Psoas muscle (tissue), 8 donors: ENCODE results near the gene ATP2A3. TPM values are rescaled to one million over a fixed set of nuclear protein-coding genes. Genes with fewer than 3 reads are reported as not detected.

ENCODE experiments used
- ATAC-seq, 4 donors: fragments of 200-7000 bp; cut with Tn5 transposase; one replicate each; pipeline ENCODE4 v1.9.1; 2020; ENCODE audit warnings: moderate library complexity in 3 of 4, mild to moderate bottlenecking in 2 of 4
- DNase-seq, 2 donors: peaks; one replicate each; pipeline ENCODE4 v3.0.0-alpha.2; 2020
- H3K27ac ChIP-seq: fragments of 200-600 bp; one replicate; pipeline ENCODE4 v1.8.0; 2022
- H3K27me3 ChIP-seq, 3 donors: fragments of 200-600 bp in 1 of 3; one replicate each; pipeline versions ENCODE4 v1.6.1 to v1.8.0; 2013 to 2022; ENCODE audit warnings: low read length in 2 of 3, mild to moderate bottlenecking in 2 of 3, moderate library complexity in 1 of 3; ENCODE audit not compliant: insufficient read depth in 3 of 3
- H3K36me3 ChIP-seq, 2 donors: fragments of 200-600 bp in 1 of 2; one replicate each; pipeline versions ENCODE4 v1.6.1 to v1.8.0; 2013 to 2022; ENCODE audit warnings: low read depth in 1 of 2, mild to moderate bottlenecking in 1 of 2, moderate library complexity in 1 of 2; ENCODE audit not compliant: insufficient read depth in 1 of 2
- H3K4me1 ChIP-seq: fragments of 200-600 bp; one replicate; pipeline ENCODE4 v1.8.0; 2022
- H3K4me3 ChIP-seq: fragments of 200-600 bp; one replicate; pipeline ENCODE4 v1.8.0; 2022; ENCODE audit warnings: mild to moderate bottlenecking
- H3K9me3 ChIP-seq: fragments of 200-600 bp; one replicate; pipeline ENCODE4 v1.8.0; 2022
- WGBS, 3 donors: extraction: QIAGEN DNeasy Blood & Tissue Kit; methylation state at CpG; one replicate each; pipeline versions ENCODE4 v1.1.6 to v1.1.7; 2013; 5-methylcytosine and 5-hydroxymethylcytosine counted together
- intact Hi-C, 2 donors: fragments of 100-400 bp; cut with DNase I; formaldehyde crosslinking; loops; one replicate each; pipeline versions ENCODE4 v1.11.0 to v1.14.2; 2022
- polyA plus RNA-seq, 3 donors: library from polyadenylated mRNA; stranded (reverse); fragments of 200-250 nt; gene quantifications; one replicate each; pipeline ENCODE4 v1.2.3, GENCODE V29; 2013
- total RNA-seq, 4 donors: library from RNA; stranded (reverse); fragmentation: NEBNext Ultra II Directional in 2 of 4; extraction: Animal tissue kit (Norgen Biotek cat#: 25700) in 2 of 4; gene quantifications; one replicate each; pipeline versions ENCODE4 v1.2.1 to v1.2.4, GENCODE V29; 2021 to 2023
- TF ChIP-seq, protein P1 (sequence below): fragments of 200-600 bp; IDR thresholded peaks from one replicate; pipeline ENCODE4 v1.8.0; 2022; ENCODE audit warnings: antibody characterized with exemption
- donor health status: healthy with polysubstance abuse.
- donor health status: DM: no; HTN: no; CAD: no; lungs with moderate emphysema.
- donor health status: Bipolar disorder and iron deficiency.
- donor health status: healthy.
- donor health status: DM: yes; HTN: yes; CAD: no.
- donor health status: DM: no; HTN: no; CAD: no.
- donor health status: DM: no; HTN: no; CAD: no.
- donor health status: DM: yes; HTN: yes; CAD: no.

ATP2A3 gene
- total and polyA plus RNA-seq, 7 donors = 1.2 to 3.8 (median 3.0) TPM

DNA sequence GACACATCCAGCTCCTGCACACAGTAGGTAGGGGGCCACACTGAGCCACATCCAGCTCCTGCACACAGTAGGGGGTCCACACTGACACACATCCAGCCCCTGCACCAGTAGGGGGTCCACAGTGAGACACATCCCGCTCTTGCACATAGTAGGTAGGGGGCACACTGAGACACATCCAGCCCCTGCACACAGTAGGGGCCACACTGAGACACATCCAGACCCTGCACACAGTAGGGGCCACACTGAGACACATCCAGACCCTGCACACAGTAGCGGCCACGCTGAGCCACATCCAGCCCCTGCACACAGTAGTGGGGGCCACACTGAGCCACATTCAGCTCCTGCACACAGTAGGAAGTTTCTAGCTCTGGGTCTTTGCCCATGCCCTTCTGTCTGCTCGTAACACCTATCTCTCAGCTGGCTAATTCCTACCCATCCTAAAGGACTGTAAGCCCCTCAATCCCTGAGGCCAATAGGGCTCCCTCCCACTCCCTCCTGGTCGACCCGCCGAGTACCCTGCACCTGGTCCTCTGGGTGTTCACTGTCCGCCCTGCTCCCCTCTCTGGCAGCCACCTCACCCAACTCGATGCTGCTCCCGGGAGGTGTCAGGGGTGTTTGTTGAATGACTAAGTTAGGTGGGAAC is 9.4 kb upstream of the ATP2A3 start:
- WGBS, 3 donors = 77 to 79% (median 79%) methylated on average over 10 of the region's 10 CpGs
- H3K27me3 ChIP-seq = no peaks in the 10 kb centered on the region
- ATAC-seq (no peak), DNase-seq (peak in 1 of 2 donors; percentile 25)
- H3K4me3 ChIP-seq = no peak overlapping the region
- H3K27ac ChIP-seq = no peak overlapping the region
- H3K4me1 ChIP-seq = peaks cover 12% of the 10 kb centered on the region
- H3K36me3 ChIP-seq = no peaks in the 10 kb centered on the region
- TF ChIP-seq, protein P1, sequence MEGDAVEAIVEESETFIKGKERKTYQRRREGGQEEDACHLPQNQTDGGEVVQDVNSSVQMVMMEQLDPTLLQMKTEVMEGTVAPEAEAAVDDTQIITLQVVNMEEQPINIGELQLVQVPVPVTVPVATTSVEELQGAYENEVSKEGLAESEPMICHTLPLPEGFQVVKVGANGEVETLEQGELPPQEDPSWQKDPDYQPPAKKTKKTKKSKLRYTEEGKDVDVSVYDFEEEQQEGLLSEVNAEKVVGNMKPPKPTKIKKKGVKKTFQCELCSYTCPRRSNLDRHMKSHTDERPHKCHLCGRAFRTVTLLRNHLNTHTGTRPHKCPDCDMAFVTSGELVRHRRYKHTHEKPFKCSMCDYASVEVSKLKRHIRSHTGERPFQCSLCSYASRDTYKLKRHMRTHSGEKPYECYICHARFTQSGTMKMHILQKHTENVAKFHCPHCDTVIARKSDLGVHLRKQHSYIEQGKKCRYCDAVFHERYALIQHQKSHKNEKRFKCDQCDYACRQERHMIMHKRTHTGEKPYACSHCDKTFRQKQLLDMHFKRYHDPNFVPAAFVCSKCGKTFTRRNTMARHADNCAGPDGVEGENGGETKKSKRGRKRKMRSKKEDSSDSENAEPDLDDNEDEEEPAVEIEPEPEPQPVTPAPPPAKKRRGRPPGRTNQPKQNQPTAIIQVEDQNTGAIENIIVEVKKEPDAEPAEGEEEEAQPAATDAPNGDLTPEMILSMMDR = no peak
- H3K9me3 ChIP-seq = peaks cover 9% of the 10 kb centered on the region
- intact Hi-C loops = no loop called here

DNA sequence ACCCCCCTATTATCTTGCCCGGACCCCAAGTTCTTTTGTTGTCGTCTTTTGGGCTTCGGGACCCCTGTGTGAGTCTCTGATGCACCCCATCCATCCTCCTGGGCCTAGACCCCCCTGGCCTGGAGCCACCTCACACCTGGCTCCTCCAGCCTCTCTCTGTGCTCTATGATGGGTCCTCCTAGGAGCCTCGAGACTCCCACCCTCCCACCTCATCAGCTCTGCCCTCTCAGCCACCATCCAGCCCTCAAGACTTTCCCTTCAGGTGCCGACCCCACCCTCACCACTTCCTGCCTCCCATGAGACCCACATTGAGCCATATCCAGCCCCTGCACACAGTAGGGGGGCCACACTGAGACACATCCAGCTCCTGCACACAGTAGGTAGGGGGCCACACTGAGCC is 8.7 kb upstream of the ATP2A3 start:
- H3K4me3 ChIP-seq = no peak overlapping the region
- peaks cover 12% of the 10 kb centered on the region for H3K4me1 ChIP-seq
- H3K36me3 ChIP-seq = no peaks in the 10 kb centered on the region
- DNase-seq = peak in 1 of 2 donors; percentile 17
- H3K27ac ChIP-seq = no peak overlapping the region
- WGBS, 3 donors = 53 to 56% (median 55%) methylated on average over 5 of the region's 5 CpGs
- no peaks in the 10 kb centered on the region for H3K27me3 ChIP-seq
- TF ChIP-seq, protein P1 = no peak
- peaks cover 9% of the 10 kb centered on the region for H3K9me3 ChIP-seq
- no peak for ATAC-seq
- intact Hi-C loops = no loop called here

DNA sequence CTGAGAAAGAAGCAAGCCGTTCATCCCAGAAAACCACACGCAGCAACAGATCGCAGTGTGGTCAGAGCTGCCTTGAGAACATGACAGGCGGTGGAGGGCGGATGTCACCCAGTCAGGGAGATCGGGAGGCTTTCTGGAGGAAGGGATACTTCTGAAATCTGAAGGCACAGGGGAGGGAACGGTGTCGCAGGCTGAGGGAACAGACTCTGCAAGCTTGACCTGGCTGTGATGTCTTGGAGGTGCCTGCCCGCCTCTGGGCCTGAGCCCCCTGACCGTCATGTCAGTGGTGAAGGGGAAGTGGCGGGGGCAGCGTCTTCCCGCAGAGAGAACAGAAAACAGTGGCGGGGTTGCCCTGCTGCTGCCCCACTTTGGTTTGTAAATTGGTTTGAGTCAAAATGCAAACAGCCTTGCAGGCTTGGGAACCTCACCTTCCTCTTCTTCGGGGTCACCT is 8.1 kb upstream of the ATP2A3 start:
- H3K4me3 ChIP-seq = no peak overlapping the region
- peaks cover 12% of the 10 kb centered on the region for H3K4me1 ChIP-seq
- no peaks in the 10 kb centered on the region for H3K36me3 ChIP-seq
- intact Hi-C loops = no loop called here
- ATAC-seq (no peak), DNase-seq (peak in 1 of 2 donors; percentile 44)
- 58 to 68% (median 67%) methylated on average over 15 of the region's 15 CpGs for WGBS, 3 donors
- TF ChIP-seq, protein P1 = no peak
- no peaks in the 10 kb centered on the region for H3K27me3 ChIP-seq
- H3K9me3 ChIP-seq = peaks cover 9% of the 10 kb centered on the region
- H3K27ac ChIP-seq = no peak overlapping the region

DNA sequence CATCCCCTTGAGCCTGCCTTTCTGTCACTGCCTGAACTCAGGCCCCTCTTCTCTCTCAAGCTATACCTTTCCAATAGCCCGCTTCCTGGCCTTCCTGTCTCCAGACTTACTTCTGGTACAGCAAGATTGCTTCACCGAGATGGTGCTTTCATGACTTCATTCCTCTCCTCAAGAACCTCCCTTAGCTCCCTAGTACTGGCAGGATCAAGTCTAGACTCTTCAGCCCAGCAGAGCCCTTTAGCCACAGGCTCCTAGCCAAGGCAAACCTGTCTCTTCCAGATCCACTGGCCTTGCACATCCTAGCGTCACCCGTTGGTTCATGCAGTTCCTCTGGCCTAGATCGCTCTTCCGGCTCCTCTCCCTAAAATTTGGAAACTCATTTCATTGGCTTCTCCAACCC is 6.4 kb upstream of the ATP2A3 start:
- intact Hi-C loops = no loop called here
- H3K9me3 ChIP-seq = peaks cover 9% of the 10 kb centered on the region
- 89 to 94% (median 93%) methylated on average over 6 of the region's 6 CpGs for WGBS, 3 donors
- TF ChIP-seq, protein P1 = no peak
- no peak for ATAC-seq
- no peaks in the 10 kb centered on the region for H3K4me1 ChIP-seq
- DNase-seq = no peak
- H3K4me3 ChIP-seq = no peak overlapping the region
- no peaks in the 10 kb centered on the region for H3K36me3 ChIP-seq
- peaks cover 0 to 2% (median 2%) of the 10 kb centered on the region in 3 donors for H3K27me3 ChIP-seq
- no peak overlapping the region for H3K27ac ChIP-seq

DNA sequence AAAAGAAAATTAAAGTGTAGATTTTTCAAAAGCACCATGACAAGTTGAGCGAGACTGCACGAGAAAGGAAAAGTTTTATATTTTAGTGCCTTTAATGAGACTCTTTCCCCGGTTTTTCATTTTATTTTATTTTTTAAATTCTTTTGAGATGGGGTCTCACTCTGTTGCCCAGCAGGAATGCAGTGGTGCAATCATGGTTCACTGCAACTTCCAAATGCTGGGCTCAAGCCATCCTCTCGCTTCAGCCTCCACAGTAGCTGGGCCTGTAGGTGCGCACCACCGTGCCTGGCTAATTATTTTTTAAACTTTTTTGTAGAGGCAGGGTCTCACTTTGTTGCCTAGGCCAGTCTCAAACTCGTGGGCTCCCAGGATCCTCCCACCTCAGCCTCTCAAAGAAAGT is 5.7 kb upstream of the ATP2A3 start:
- H3K4me3 ChIP-seq = no peak overlapping the region
- no peaks in the 10 kb centered on the region for H3K4me1 ChIP-seq
- no peak for ATAC-seq
- H3K9me3 ChIP-seq = peaks cover 6% of the 10 kb centered on the region
- no peak for DNase-seq
- TF ChIP-seq, protein P1 = no peak
- intact Hi-C loops = loop anchor here in 1 of 2 donors (10.0 kb wide), 1 partner anchor 685 kb away; no protein-coding TSS in a partner anchor
- WGBS, 3 donors = 84 to 85% (median 84%) methylated on average over 7 of the region's 7 CpGs
- H3K27ac ChIP-seq = no peak overlapping the region
- no peaks in the 10 kb centered on the region for H3K36me3 ChIP-seq
- H3K27me3 ChIP-seq = peaks cover 0 to 9% (median 7%) of the 10 kb centered on the region in 3 donors
